GM19035 (cell line): ENCODE results near the gene BATF3.
A peak's percentile ranks its signal among the peaks of the same experiment; 100 is the strongest.

Experiments used
- ATAC-seq: cut with Tn5 transposase; IDR thresholded peaks from one replicate; pipeline ENCODE4 v1.9.1; 2021; ENCODE audit not compliant: unreplicated experiment

Gene BATF3

DNA sequence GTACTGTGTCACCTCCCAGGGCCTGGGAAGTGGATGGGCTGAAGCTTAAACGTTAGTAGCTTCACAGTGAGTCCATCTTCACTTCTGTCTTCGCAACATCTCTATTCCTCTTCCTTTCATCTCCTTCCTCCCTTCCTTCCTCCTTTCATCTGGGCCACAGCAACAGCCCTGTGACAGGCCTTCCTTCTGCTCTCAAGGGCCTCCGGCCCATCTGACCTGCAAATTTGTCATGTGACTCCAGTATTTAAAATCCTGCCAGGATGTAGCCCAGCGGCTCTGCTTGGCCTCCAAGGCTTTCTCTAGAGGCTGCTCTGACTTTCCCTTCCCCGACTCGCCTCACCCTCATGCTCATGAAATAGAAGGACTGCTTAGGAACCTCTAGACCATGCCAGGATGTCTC is 10.9 kb upstream of the BATF3 start:
- no peak for ATAC-seq

- ATAC-seq, result no peak
Observed at GRCh38 chr1:212703991-212704564, 4.4 kb upstream of the BATF3 start.

DNA sequence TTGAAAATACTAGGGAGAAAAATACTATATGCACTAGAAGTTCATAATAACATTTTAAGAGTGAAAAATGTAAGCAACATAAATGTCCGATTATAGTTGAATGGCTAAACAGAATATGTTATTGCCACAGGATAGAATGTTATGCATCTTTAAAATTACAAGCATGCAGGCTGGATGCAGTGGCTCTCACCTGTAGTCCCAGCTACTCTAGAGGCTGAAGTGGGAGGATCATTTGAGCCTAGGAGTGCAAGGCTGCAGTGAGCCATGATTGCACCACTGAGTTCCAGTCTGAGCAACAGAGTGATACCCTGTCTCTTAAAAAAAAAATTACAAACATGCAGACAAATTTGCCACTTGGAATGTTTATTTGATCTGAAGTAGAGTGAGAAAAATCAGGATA is 3.0 kb upstream of the BATF3 start:
- ATAC-seq, result no peak

- no peak for ATAC-seq
Observed at GRCh38 chr1:212701910-212702309, 2.3 kb upstream of the BATF3 start.

- no peak for ATAC-seq
Observed at GRCh38 chr1:212700892-212701819, 1.5 kb upstream of the BATF3 start.

DNA sequence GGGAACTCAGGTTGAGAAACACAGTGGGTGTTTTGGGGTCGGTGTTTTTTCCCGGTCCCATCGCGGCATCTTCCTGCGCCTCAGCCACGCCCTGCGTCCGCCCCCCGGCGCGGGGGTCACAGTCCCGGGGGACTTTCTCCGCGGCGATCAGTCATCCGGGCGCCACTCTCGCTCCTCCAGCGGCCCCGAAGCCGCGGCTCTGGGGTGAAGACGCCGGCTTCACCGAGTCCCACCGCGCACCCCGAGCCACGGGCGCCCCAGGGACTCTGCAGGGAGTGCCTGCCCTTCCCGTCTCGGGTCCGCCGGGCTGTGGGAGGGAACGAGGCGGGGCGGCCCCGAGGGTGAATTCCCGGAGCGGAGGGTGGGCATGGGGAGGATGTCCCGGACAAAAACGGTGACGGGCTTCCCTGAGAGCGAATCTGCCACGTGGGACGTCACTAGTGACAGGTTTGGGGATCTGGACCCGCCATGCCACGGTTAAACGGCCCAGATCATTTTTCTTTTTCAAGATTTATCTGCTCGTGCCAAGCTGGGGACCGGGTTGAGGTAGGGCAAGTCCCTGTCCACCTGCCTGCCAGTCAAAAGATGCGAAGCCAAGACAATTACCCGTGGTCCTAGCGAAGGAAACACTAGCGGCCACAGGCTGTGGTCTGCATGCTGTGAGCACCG is 717 bp upstream of the BATF3 start:
- ATAC-seq, result peak; percentile 34

DNA sequence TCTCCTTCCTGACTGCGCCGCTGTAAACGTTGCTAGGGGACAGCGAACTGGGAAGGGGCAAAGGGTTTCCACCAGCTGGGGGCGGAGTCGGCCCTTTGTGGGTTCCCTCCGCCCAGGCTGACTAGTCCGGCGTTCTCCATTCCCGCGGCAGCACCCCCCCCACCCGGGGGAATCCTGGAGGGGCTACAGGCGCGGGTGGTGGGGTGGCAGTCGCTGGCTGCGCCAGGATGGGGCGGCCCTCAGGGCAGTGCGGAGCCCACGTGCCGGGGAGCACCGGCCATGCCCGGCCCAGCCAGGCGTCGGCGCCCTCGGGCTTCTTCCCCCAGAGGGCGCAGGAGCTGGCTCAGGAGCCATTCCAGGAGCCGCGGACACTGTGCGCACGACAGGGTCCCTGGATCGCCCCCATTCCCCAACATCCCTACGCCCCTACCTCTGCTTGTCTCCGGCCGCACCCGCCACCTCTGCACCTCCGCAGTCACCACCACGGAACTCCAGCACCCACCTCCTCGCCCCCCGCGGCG is 476 bp downstream of the BATF3 start:
- ATAC-seq, result peak; percentile 53

GRCh38 chr1:212698467-212699103 is 1.1 kb downstream of the BATF3 start:
- peak; percentile 3 for ATAC-seq

DNA sequence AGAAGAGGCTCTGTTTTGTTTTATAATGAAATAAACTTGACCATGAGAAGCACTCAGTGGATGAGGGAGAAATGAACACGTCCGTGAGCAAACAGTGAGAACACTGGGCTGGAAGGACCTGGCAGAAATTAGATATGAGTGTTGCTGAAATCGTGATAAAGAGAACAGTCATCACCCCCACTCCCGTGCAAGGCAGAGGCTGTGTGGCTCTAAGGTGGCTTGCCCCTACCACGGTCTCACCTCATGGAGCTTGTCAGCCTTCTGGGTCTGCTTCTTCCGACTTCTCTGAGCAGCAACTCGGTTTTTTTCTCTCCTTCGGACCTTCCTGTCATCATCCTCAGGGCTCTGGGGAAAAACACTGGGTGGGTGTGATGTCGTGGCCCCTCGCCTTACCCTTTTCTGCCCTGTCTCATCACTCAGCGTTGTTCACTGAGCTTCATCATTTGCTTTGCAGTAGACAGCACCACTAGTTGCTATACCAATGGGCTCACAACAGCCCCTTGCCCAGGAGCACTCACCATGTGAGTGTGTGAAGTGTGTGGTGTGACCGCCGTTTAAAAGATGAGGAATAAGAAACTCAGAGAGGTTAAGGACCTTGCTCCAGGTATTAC is 2.8 kb downstream of the BATF3 start:
- no peak for ATAC-seq

DNA sequence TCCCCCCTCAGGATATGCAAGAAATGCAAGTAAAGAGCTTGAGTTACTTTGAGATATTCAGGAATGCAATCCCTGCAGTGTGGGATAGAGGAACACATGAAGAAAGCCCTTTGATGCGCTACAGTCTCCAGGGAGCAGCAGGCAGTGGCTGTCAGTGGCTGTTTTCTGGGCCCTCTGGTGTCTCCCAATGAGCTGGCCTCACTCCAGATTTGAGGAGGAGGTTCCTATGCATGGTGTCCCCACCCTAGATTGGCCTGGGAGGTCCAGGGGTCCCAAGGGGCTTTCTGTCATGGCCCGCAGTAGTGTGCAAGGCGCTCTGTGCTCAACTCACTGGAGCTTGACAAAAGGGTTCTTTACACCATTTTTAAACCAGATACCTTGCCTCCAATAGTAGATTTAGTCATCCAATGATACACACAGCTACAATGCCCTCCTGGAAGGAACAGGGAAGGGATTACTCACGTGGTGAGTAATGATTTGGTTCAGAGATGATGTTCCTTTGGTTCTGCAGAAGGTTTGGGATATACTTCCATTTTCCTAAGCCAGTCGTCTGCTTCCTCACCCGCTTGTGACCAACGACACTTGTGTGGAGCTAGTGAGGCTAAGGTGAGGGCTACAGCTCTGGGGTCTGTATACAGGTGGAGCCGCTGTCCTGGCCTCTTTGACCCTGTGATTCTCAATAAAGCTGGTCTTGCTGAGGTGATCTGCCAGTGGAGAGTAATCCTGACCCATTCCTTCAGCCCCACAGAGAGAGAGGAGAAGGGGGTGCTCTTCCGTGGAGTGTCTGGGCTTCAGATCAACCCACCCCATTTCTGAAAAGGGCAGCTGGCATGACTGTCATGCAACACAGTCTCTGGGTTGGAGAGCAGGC is 6.6 kb downstream of the BATF3 start:
- ATAC-seq, result no peak

DNA sequence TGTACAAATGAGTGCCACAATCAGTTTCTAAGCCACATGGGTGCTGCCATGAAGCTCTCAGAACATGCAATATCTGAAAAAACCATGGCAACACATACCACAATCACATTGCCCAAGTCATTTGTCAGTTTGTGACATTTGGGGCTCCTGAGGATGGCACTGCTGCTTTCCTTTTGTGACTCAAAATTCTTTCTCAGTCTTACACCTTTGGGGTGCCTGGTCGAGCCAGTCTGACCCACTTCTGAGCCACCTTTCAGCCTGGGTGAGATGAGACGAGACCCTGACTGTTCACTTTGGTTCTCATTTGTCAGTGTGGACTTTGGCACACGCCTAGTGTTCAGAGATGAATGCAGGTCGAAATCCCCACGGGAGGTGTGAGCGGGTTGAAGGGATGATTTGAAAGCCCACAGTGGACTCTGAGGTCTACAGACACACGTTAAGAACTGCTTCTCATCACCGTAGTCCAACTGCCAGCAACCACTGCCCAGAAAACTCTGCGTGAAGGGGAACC is 8.0 kb downstream of the BATF3 start:
- ATAC-seq, result no peak

- no peak for ATAC-seq
Observed at GRCh38 chr1:212690816-212691403, 8.7 kb downstream of the BATF3 start.

DNA sequence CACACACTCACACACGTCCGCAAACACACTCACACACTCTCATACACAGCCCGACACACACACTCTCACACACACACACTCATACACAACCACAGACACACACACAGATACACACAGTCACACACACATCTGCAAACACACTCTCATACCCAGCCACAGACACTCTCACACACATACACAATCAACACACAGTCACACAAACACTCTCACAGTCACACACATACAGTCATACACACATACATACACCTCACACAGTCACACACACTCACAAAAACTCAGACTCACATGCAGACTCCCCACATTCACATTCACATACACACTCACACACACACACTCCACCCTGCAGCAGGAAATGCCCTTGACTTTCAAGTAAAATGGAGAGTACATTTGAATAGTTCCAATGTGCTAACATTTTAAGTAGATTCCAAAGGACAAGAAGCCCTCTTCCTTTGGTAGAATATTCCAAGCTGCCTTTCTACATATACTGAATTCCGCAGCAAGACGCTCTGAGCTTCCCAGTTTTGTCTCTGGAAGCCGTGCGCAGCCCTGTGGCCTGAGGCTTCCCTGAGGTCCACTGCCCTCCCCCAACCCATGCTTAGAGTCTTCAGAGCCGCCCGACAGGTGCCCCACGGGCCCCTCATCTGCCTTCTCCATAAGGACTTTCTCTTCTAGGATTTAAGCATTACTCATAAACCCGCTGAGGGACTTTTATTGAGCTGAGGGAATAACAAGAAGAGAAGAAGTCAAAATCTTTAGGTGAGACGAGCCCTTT is 9.7 kb downstream of the BATF3 start:
- ATAC-seq, result no peak

GRCh38 chr1:212689196-212689725 is 10.4 kb downstream of the BATF3 start:
- ATAC-seq, result no peak

DNA sequence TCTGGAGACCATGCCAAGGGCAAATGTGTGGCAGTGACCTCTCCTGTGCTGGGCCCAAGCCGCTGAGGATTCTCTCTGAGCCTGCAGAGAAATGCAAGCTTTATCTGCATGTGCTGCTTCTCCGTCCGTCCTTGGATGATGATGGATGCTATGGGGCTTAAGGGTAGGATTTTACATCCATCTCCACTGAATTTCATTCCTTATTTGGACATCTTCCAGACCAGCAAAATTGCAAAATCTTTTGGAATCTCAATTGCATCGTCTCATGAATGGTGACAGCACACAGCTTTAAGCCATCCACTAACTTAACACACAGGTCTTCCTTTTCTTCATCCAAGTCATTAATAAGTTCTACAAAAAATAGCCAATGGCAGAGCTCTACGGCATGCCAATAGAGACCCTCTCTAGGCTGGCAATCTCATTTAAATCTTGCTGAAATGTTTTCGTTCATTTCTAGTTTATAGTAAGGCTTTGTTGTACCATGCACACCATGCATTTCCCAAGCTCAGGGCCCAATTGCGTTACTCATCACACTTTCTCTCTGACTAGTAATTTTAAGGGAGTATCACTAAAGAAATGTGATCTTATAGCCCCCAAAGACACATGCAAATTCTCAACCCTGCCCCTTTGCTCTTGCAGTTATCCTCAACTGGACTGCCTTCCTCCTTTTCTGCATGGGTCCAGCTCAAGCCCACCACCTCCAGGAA is 11.1 kb downstream of the BATF3 start:
- no peak for ATAC-seq

DNA sequence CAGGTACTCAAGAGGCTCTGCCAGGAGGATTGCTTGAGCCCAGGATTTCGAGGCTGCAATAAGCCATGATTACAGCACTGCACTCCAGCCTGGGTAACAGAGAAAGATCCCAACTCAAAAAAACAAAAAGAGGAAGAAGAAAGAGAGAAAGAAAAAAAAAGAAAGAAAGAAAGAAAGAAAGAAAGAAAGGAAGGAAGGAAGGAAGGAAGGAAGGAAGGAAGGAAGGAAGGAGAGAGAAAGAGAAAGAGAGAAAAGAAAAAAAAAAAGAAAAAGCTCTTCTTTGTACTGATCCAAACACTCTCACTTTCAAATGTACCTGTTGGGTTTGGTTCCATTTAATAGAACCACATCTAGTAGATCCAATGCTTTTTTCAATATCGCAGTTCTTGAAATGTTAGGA is 11.8 kb downstream of the BATF3 start:
- no peak for ATAC-seq

DNA sequence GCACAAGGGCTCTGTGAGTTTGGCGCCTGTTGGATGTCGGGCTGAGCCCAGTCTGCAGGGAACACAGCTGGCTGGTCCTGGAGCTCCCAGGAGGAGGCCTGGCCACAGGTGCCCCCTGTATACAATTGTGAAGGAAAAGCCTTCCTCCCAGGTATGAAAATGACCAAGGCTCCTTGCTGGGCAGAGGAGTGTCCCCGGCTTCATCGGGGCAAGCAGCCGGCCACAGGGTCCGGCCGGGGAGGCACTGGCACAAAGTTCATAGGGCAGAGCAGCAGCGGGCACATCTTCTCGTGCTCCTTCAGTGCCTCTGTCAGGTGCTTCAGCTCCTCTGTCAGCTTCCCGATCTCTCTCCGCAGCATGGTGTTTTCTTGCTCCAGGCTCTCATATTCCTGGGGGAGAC is 13.0 kb downstream of the BATF3 start:
- ATAC-seq, result no peak

DNA sequence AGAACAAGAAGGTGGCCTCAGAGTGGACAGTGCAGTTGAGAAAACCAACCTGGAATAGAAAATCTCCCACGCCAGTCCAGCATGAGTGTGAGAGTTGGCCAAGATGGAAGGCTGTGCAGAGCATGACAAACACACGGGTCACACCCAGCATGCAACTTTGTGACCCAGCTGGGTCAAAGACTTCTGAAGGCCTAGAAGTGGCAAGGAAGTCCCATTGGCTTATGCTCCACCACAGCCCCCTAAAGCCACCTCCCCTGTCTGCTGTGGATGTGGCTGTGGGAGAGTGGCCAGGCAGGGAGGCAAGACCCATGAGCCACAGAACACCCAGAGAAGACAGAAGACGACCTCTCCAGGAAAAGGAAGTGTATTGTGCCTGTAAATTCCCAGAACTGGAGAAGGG is 13.6 kb downstream of the BATF3 start:
- ATAC-seq, result no peak
